Measurements from ENCODE around the gene ADIRF. TPM values are rescaled to one million over a fixed set of nuclear protein-coding genes. Genes with fewer than 3 reads are reported as not detected.
"Not testable (repeated sequence)": the region's sequence is repeated elsewhere in the genome, so short reads cannot be mapped to it uniquely, and the experiment has no call there.

Gene ADIRF
- total RNA-seq, 2 donors from 2014 or later = not detected

GRCh38 chr10:86988520-86988919 is 20.2 kb downstream of the ADIRF start:
- H3K27ac Mint-ChIP-seq = no peak overlapping the region
- ATAC-seq (no peak), DNase-seq (ENCODE audit: low spot score in 2 of 2) (no peak)
- no peaks in the 10 kb centered on the region for H3K36me3 Mint-ChIP-seq
- H3K9me3 Mint-ChIP-seq = no peaks in the 10 kb centered on the region

DNA sequence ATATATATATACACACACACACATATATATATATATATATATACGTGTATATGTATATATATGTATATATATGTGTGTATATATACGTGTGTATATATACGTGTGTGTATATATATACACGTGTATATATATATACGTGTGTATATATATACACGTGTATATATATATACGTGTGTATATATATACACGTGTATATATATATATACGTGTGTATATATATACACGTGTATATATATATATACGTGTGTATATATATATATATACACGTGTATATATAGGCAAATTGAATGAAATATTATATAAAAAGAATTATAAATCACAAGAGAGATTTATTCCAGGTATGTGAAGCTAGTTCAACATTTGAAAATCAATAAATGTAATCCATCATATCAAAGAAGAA is 23.1 kb downstream of the ADIRF start:
- not testable (repeated sequence) for H3K9me3 Mint-ChIP-seq; DNase-seq (ENCODE audit: low spot score in 2 of 2); ATAC-seq; H3K27ac Mint-ChIP-seq; H3K36me3 Mint-ChIP-seq

- no peaks in the 10 kb centered on the region for H3K9me3 Mint-ChIP-seq
- no peak for ATAC-seq
- no peak overlapping the region for H3K27ac Mint-ChIP-seq
- DNase-seq (ENCODE audit: low spot score in 2 of 2) = no peak
- H3K36me3 Mint-ChIP-seq = no peaks in the 10 kb centered on the region
These were observed 24.2 kb downstream of the ADIRF start for GRCh38 chr10:86992456-86992855.

GRCh38 chr10:86992929-86993328 is 24.6 kb downstream of the ADIRF start:
- no peaks in the 10 kb centered on the region for H3K9me3 Mint-ChIP-seq
- H3K36me3 Mint-ChIP-seq = no peaks in the 10 kb centered on the region
- DNase-seq (ENCODE audit: low spot score in 2 of 2) = no peak
- no peak for ATAC-seq
- no peak overlapping the region for H3K27ac Mint-ChIP-seq

GRCh38 chr10:86999802-87000403 is 31.6 kb downstream of the ADIRF start:
- H3K36me3 Mint-ChIP-seq; DNase-seq (ENCODE audit: low spot score in 2 of 2); H3K9me3 Mint-ChIP-seq; H3K27ac Mint-ChIP-seq; ATAC-seq: not testable (repeated sequence)

DNA sequence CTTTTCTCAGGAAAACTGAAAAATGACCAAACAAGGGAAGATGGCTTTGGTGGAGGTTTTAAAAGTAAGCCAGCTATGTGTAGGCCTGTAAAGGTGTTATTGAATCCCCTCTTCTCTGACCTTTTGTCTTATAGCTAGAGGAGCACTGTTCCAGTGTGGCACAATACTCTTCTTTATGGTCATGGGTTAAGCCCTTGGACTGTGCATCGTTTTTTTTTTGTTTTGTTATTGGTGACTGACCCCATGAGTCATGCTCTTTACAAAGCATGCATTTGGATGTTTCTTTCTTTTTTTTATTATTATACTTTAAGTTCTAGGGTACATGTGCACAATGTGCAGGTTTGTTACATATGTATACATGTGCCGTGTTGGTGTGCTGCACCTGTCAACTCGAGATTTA is 32.2 kb downstream of the ADIRF start:
- ATAC-seq = no peak
- DNase-seq (ENCODE audit: low spot score in 2 of 2) = no peak
- Mint-ChIP-seq H3K27ac (no peak overlapping the region), H3K9me3 (no peaks in the 10 kb centered on the region), H3K36me3 (no peaks in the 10 kb centered on the region)

GRCh38 chr10:87007124-87007523 is 38.8 kb downstream of the ADIRF start:
- H3K9me3 Mint-ChIP-seq; ATAC-seq; H3K27ac Mint-ChIP-seq; H3K36me3 Mint-ChIP-seq; DNase-seq (ENCODE audit: low spot score in 2 of 2): not testable (repeated sequence)

GRCh38 chr10:87007674-87008073 is 39.4 kb downstream of the ADIRF start:
- not testable (repeated sequence) for H3K27ac Mint-ChIP-seq; H3K9me3 Mint-ChIP-seq; DNase-seq (ENCODE audit: low spot score in 2 of 2); ATAC-seq; H3K36me3 Mint-ChIP-seq

- not testable (repeated sequence) for H3K27ac Mint-ChIP-seq; H3K9me3 Mint-ChIP-seq; ATAC-seq; DNase-seq (ENCODE audit: low spot score in 2 of 2); H3K36me3 Mint-ChIP-seq
These were observed 40.0 kb downstream of the ADIRF start for GRCh38 chr10:87008303-87008702.

- ATAC-seq; H3K36me3 Mint-ChIP-seq; H3K27ac Mint-ChIP-seq; H3K9me3 Mint-ChIP-seq; DNase-seq (ENCODE audit: low spot score in 2 of 2): not testable (repeated sequence)
These were observed 40.9 kb downstream of the ADIRF start for GRCh38 chr10:87009134-87009696.

DNA sequence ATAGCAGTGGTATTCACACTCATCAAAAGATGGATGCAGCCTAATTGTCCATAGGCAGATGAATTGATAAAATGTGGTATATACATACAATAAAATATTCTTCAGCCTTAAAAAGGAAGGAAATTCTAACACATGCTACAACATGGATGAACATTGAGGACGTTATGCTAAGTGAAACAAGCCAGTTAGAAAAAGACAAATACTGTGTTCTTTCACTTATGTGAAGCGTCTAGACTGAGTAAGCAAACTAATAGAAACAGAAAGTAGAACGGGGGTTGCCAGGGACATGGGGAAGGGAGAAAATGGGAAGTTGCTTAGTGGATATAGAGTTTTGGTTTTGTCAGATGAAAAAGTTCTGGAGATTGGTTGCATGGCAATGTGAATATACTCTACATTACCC is 45.2 kb downstream of the ADIRF start:
- not testable (repeated sequence) for DNase-seq (ENCODE audit: low spot score in 2 of 2); ATAC-seq; H3K27ac Mint-ChIP-seq; H3K36me3 Mint-ChIP-seq; H3K9me3 Mint-ChIP-seq

DNA sequence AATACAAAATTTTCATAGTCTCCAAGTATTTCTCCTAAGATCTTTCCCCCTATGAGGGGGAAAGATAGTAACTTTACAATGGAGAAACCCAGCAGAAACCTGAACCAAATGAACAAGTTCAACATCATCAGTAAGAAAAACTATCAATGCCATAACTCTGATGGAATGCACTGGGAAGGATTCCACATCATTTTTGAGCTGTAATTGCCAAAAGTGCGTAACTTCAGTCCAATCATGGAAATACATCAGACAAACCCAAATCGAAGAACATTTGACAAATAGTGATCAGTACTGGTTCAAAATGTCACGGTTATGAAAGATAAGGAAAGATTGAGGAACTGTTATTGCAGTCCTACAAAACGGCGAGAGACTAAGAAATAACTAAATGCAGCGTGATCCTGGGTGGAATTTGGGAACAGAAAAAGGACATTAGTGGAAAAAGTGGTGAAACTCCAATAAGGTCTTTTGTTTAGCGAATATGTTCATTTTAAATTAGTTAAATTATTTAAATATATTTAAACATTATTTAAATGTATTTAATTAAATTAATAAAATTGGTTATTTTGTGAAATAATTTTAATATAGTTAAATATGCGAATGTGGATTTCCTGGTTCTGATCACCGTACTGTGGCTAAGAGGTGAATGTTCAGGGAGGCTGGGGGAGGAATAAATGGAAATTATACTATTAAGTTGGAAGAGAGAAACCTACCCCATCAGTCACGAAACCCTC is 46.9 kb downstream of the ADIRF start:
- H3K27ac Mint-ChIP-seq; H3K9me3 Mint-ChIP-seq; DNase-seq (ENCODE audit: low spot score in 2 of 2); ATAC-seq; H3K36me3 Mint-ChIP-seq: not testable (repeated sequence)

- not testable (repeated sequence) for H3K36me3 Mint-ChIP-seq; ATAC-seq; H3K27ac Mint-ChIP-seq; H3K9me3 Mint-ChIP-seq; DNase-seq (ENCODE audit: low spot score in 2 of 2)
These were observed 49.8 kb downstream of the ADIRF start for GRCh38 chr10:87018127-87018526.

DNA sequence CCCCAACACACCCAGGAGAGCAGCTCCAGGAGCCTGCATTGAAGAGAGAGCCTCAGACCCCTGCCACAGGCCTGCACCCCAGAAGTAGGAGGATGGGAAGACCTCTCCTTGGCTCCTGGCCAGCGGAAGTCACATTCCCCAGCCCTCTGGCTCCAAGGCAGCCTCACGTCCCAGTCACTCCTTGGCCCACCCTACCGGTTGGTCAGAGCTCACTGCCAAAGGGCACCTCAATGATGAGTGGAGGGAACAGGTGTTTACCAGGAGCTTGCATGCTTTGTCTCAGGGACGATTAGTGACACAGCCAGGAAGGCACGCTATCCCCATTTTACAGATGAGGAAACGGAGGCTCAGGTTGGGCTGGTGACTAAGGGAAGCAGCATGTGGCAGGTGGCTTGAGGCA is 50.8 kb downstream of the ADIRF start:
- ATAC-seq; H3K36me3 Mint-ChIP-seq; DNase-seq (ENCODE audit: low spot score in 2 of 2); H3K9me3 Mint-ChIP-seq; H3K27ac Mint-ChIP-seq: not testable (repeated sequence)

GRCh38 chr10:87019504-87019903 is 51.2 kb downstream of the ADIRF start:
- not testable (repeated sequence) for H3K36me3 Mint-ChIP-seq; H3K27ac Mint-ChIP-seq; H3K9me3 Mint-ChIP-seq; DNase-seq (ENCODE audit: low spot score in 2 of 2); ATAC-seq

GRCh38 chr10:87020056-87020455 is 51.8 kb downstream of the ADIRF start, which contains the start of gene FAM25A:
FAM25A (plus strand) TSS chr10:87020294; CDS start chr10:87020325, 31 bp downstream.
- H3K36me3 Mint-ChIP-seq; DNase-seq (ENCODE audit: low spot score in 2 of 2); H3K27ac Mint-ChIP-seq; H3K9me3 Mint-ChIP-seq; ATAC-seq: not testable (repeated sequence)

All from activated naive CD4-positive, alpha-beta T cell treated with anti-CD3 and anti-CD28 coated beads, Interleukin-2, amount 50 U/mL, for 72 hours (primary cell).